Liver (tissue), 9 donors: ENCODE data around the gene NAT8L. TPM values are rescaled to one million over a fixed set of nuclear protein-coding genes. Genes with fewer than 3 reads are reported as not detected.

Experiments
- DNase-seq: peaks from one replicate; pipeline ENCODE4 v3.0.0-alpha.2; 2017; ENCODE audit warnings: low spot score
- H3K27ac ChIP-seq, 2 donors: one replicate each; pipeline ENCODE4 v1.7.0; 2013; ENCODE audit warnings: inconsistent platforms in 2 of 2, low read length in 2 of 2, control low read depth in 1 of 2, low read depth in 1 of 2, mild to moderate bottlenecking in 1 of 2
- H3K27me3 ChIP-seq, 4 donors: one replicate each; pipeline versions ENCODE4 v1.6.1 to v1.7.0; 2013; ENCODE audit warnings: low read length in 3 of 4, inconsistent platforms in 1 of 4, mild to moderate bottlenecking in 1 of 4, moderate library complexity in 1 of 4; ENCODE audit not compliant: control insufficient read depth in 4 of 4, insufficient read depth in 4 of 4
- H3K36me3 ChIP-seq, 4 donors: one replicate each; pipeline versions ENCODE4 v1.6.1 to v1.7.0; 2013; ENCODE audit warnings: low read length in 3 of 4, mild to moderate bottlenecking in 3 of 4, low read depth in 1 of 4, moderate library complexity in 1 of 4; ENCODE audit not compliant: control insufficient read depth in 4 of 4, insufficient read depth in 3 of 4
- H3K4me1 ChIP-seq, 4 donors: one replicate each; pipeline versions ENCODE4 v1.6.1 to v1.7.0; 2013; ENCODE audit warnings: low read length in 3 of 4, mild to moderate bottlenecking in 3 of 4, moderate library complexity in 1 of 4; ENCODE audit not compliant: control insufficient read depth in 4 of 4, insufficient read depth in 4 of 4
- H3K4me3 ChIP-seq, 3 donors: one replicate each; pipeline versions ENCODE4 v1.6.1 to v1.7.0; 2013; ENCODE audit warnings: low read length in 3 of 3, control low read depth in 1 of 3, low read depth in 1 of 3, mild to moderate bottlenecking in 1 of 3
- H3K9ac ChIP-seq, 2 donors: one replicate each; pipeline ENCODE4 v1.7.0; 2013; ENCODE audit warnings: low read length in 2 of 2, mild to moderate bottlenecking in 2 of 2, moderate library complexity in 2 of 2, control low read depth in 1 of 2, low read depth in 1 of 2
- H3K9me3 ChIP-seq, 4 donors: one replicate each; pipeline versions ENCODE4 v1.6.1 to v1.7.0; 2013; ENCODE audit warnings: low read length in 3 of 4; ENCODE audit not compliant: control insufficient read depth in 4 of 4
- ATF3 ChIP-seq: IDR thresholded peaks from 2 replicates; pipeline ENCODE4 v1.6.1; 2016; ENCODE audit warnings: antibody characterized with exemption
- EGR1 ChIP-seq, 2 donors: IDR thresholded peaks; 2 replicates each; pipeline ENCODE4 v1.6.1; 2016 to 2018; ENCODE audit warnings: antibody characterized with exemption in 2 of 2, low read depth in 2 of 2
- FOXA1 ChIP-seq: IDR thresholded peaks from 2 replicates; pipeline ENCODE4 v1.6.1; 2016; ENCODE audit warnings: antibody characterized with exemption
- FOXA2 ChIP-seq: IDR thresholded peaks from 2 replicates; pipeline ENCODE4 v1.6.1; 2016; ENCODE audit warnings: antibody characterized with exemption
- HNF4G ChIP-seq: IDR thresholded peaks from 2 replicates; pipeline ENCODE4 v1.6.1; 2016; ENCODE audit warnings: antibody characterized with exemption
- NR2F2 ChIP-seq: IDR thresholded peaks from 2 replicates; pipeline ENCODE4 v1.6.1; 2016; ENCODE audit warnings: antibody characterized with exemption
- RAD21 ChIP-seq, 2 donors: IDR thresholded peaks; 2 replicates each; pipeline ENCODE4 v1.6.1; 2016; ENCODE audit warnings: antibody characterized with exemption in 2 of 2, mild to moderate bottlenecking in 2 of 2
- REST ChIP-seq: IDR thresholded peaks from 2 replicates; pipeline ENCODE4 v1.6.1; 2016; ENCODE audit warnings: antibody characterized with exemption, mild to moderate bottlenecking
- RXRA ChIP-seq, 2 donors: IDR thresholded peaks; 2 replicates each; pipeline ENCODE4 v1.6.1; 2017 to 2018; ENCODE audit warnings: antibody characterized with exemption in 2 of 2, mild to moderate bottlenecking in 1 of 2
- SP1 ChIP-seq: IDR thresholded peaks from 2 replicates; pipeline ENCODE4 v1.6.1; 2018; ENCODE audit warnings: antibody characterized with exemption, mild to moderate bottlenecking
- TAF1 ChIP-seq: conservative IDR thresholded peaks from 2 replicates; pipeline ENCODE4 v1.6.1; 2016; ENCODE audit warnings: antibody characterized with exemption, mild to moderate bottlenecking
- WGBS: extraction: QIAGEN DNeasy Blood & Tissue Kit; methylation state at CpG from one replicate; pipeline ENCODE4 v1.1.7; 2013; 5-methylcytosine and 5-hydroxymethylcytosine counted together
- polyA plus RNA-seq, 2 donors: library from polyadenylated mRNA; stranded (reverse) in 1 of 2; unstranded in 1 of 2; fragments of 200-250 nt in 1 of 2; fragments of >200 nt in 1 of 2; fragmentation: Nextera tagmentation in 1 of 2; extraction: Ambion mirVana in 1 of 2; gene quantifications; one replicate each; pipeline versions ENCODE4 v1.2.1 to v1.2.3, GENCODE V29; 2013 to 2015
- total RNA-seq, 2 donors: library from RNA; depleted of rRNA; stranded (reverse); fragments of >200 nt; gene quantifications; one replicate each; pipeline ENCODE4 v1.2.3, GENCODE V29; 2014
- TF ChIP-seq, protein P1 (sequence below): fragments of 150-350 bp; IDR thresholded peaks from 2 replicates; pipeline ENCODE4 v1.5.1; 2017; ENCODE audit warnings: improper control_type of control experiment, low read depth, low read length; ENCODE audit not compliant: missing input control
- TF ChIP-seq, protein P2 (sequence below): IDR thresholded peaks from 2 replicates; pipeline ENCODE4 v1.6.1; 2016; ENCODE audit warnings: antibody characterized with exemption
- donor health status: healthy.
- donor health status: healthy.
- donor health status: healthy.
- donor health status: healthy.
- donor health status: healthy.

The NAT8L gene
- total and polyA plus RNA-seq, 4 donors: 0.07 to 0.09 (median 0.08) TPM; not detected in 1

GRCh38 chr4:2073808-2074481 lies 14.8 kb downstream of the NAT8L start:
- H3K36me3 ChIP-seq: no peaks in the 10 kb centered on the region
- no peak overlapping the region for H3K4me3 ChIP-seq
- no peaks in the 10 kb centered on the region for H3K27me3 ChIP-seq
- H3K9ac ChIP-seq: no peak overlapping the region
- no peaks in the 10 kb centered on the region for H3K9me3 ChIP-seq
- no peak overlapping the region for H3K27ac ChIP-seq
- H3K4me1 ChIP-seq: no peaks in the 10 kb centered on the region
- no peak for DNase-seq
- TF ChIP-seq REST: no peak
- TF ChIP-seq FOXA2: no peak
- no peak for TF ChIP-seq EGR1 (IDR thresholded peaks at IDR 0.05; ENCODE audit: low read depth in 2 of 2)
- no peak for TF ChIP-seq HNF4G
- no peak for TF ChIP-seq ATF3
- TF ChIP-seq NR2F2: no peak
- TF ChIP-seq, protein P1, sequence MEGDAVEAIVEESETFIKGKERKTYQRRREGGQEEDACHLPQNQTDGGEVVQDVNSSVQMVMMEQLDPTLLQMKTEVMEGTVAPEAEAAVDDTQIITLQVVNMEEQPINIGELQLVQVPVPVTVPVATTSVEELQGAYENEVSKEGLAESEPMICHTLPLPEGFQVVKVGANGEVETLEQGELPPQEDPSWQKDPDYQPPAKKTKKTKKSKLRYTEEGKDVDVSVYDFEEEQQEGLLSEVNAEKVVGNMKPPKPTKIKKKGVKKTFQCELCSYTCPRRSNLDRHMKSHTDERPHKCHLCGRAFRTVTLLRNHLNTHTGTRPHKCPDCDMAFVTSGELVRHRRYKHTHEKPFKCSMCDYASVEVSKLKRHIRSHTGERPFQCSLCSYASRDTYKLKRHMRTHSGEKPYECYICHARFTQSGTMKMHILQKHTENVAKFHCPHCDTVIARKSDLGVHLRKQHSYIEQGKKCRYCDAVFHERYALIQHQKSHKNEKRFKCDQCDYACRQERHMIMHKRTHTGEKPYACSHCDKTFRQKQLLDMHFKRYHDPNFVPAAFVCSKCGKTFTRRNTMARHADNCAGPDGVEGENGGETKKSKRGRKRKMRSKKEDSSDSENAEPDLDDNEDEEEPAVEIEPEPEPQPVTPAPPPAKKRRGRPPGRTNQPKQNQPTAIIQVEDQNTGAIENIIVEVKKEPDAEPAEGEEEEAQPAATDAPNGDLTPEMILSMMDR: no peak
- no peak for TF ChIP-seq TAF1
- 92% methylated on average over 20 of the region's 20 CpGs for WGBS

DNA sequence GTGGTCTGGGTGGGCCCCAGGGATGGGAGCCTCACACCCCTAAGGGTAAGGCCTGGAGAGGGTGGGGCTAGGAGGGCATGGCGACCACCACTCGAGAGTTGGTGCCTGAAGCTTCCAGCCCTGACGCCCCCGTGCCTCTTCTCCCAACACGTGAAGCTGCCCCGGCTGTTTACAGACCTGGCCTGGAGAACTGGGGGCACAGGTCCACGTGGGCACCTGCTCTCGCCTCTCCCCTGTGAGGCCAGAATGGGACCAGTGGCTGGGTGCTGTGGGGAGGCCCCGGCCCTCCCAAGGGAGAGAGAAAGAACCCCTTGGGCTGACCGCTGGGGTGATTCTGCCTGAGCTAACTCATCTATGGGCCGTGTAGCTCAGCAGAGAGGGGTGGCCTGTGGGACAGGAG lies 15.5 kb downstream of the NAT8L start:
- no peak overlapping the region for H3K9ac ChIP-seq
- H3K36me3 ChIP-seq: no peaks in the 10 kb centered on the region
- TF ChIP-seq, protein P2, sequence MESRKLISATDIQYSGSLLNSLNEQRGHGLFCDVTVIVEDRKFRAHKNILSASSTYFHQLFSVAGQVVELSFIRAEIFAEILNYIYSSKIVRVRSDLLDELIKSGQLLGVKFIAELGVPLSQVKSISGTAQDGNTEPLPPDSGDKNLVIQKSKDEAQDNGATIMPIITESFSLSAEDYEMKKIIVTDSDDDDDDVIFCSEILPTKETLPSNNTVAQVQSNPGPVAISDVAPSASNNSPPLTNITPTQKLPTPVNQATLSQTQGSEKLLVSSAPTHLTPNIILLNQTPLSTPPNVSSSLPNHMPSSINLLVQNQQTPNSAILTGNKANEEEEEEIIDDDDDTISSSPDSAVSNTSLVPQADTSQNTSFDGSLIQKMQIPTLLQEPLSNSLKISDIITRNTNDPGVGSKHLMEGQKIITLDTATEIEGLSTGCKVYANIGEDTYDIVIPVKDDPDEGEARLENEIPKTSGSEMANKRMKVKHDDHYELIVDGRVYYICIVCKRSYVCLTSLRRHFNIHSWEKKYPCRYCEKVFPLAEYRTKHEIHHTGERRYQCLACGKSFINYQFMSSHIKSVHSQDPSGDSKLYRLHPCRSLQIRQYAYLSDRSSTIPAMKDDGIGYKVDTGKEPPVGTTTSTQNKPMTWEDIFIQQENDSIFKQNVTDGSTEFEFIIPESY: no peak
- no peak for TF ChIP-seq FOXA1
- no peak for TF ChIP-seq SP1
- TF ChIP-seq RAD21 (IDR thresholded peaks at IDR 0.05): no peak
- TF ChIP-seq FOXA2: no peak
- TF ChIP-seq REST: no peak
- no peak for TF ChIP-seq RXRA (IDR thresholded peaks at IDR 0.05)
- no peaks in the 10 kb centered on the region for H3K27me3 ChIP-seq
- no peaks in the 10 kb centered on the region for H3K4me1 ChIP-seq
- no peak overlapping the region for H3K27ac ChIP-seq
- no peak for DNase-seq
- H3K4me3 ChIP-seq: no peak overlapping the region
- no peaks in the 10 kb centered on the region for H3K9me3 ChIP-seq
- WGBS: 92% methylated on average over 11 of the region's 11 CpGs
